ENCODE results near the gene CXXC5.

- TF ChIP-seq EZH2 (IDR thresholded peaks at IDR 0.05; ENCODE audit: borderline replicate concordance, low read depth, low read length, severe bottlenecking) (no peak), CTCF (IDR thresholded peaks at IDR 0.05; ENCODE audit: borderline replicate concordance, extremely low read depth, low read length, poor library complexity, severe bottlenecking) (no peak)
Observed at GRCh38 chr5:139657363-139658321, 9.5 kb downstream of the CXXC5 start.

Data from DND-41 (cell line).